ENCODE measurements around the gene MYOT. TPM values are rescaled to one million over a fixed set of nuclear protein-coding genes. Genes with fewer than 3 reads are reported as not detected.

The MYOT gene
- total and polyA plus RNA-seq, 10 of the 15 experiments (the other 5 are each of a cell fraction or from before 2014, with no cell fraction given): 0.15 to 1.5 (median 0.53) TPM; not detected in 5

- no peaks in the 10 kb centered on the region for H3K27me3 ChIP-seq (replicated peaks in 1 of 2; ENCODE audit: control insufficient read depth in 2 of 2, insufficient read depth in 2 of 2, low read length in 1 of 2)
- H3K27ac ChIP-seq (ENCODE audit: control insufficient read depth, insufficient read depth): no peak overlapping the region
- H3K4me2 ChIP-seq (ENCODE audit: control insufficient read depth, insufficient read depth): no peak overlapping the region
- H3K9me3 ChIP-seq (replicated peaks; ENCODE audit: control insufficient read depth, insufficient read depth, low read length): no peaks in the 10 kb centered on the region
- 0 out of 2 replicates have a peak, but pooled peaks cover 4% of the 10 kb centered on the region for H3K4me1 ChIP-seq (ENCODE audit: control insufficient read depth, insufficient read depth, low read length)
- DNase-seq (ENCODE audit: low read depth, low spot score): no peak
- H3K36me3 ChIP-seq (ENCODE audit: control insufficient read depth in 2 of 2, insufficient read depth in 2 of 2, low read length in 1 of 2): no peaks in the 10 kb centered on the region
- intact Hi-C loops (cut with micrococcal nuclease; ENCODE audit: unreplicated experiment) (no loop called here), in situ Hi-C loops (cut with MboI) (no loop called here)
- ATAC-seq: no peak
- BruUV-seq (replicated peaks): no TSS peak
- SMC1A ChIA-PET (ENCODE audit: uncharacterized antibody, unreplicated experiment): interaction anchor here (0.7 to 2.4 kb wide), 9 partner anchors 8 to 313 kb away, joined by 3 to 7 read pairs (median 3); no protein-coding TSS in a partner anchor
- no peak overlapping the region for H3K4me3 ChIP-seq
- RAD21 ChIA-PET (ENCODE audit: unreplicated experiment): interaction anchor here (1.3 to 1.5 kb wide), 2 partner anchors 50 to 52 kb away, joined by 3 to 4 read pairs; partner anchors contain the start of gene PKD2L2
- no peaks in the 10 kb centered on the region for H3K79me2 ChIP-seq (ENCODE audit: control insufficient read depth, insufficient read depth, low read length)
- CTCF ChIA-PET: interaction anchor here (0.7 to 1.3 kb wide), 5 partner anchors 19 to 231 kb away, joined by 3 to 6 read pairs (median 3); no protein-coding TSS in a partner anchor
- POLR2A ChIA-PET: interaction anchor here (0.6 to 1.0 kb wide), 2 partner anchors 51 to 431 kb away, joined by 3 read pairs; partner anchors contain the start of gene PKD2L2
- WGBS (ENCODE audit: insufficient coverage, insufficient replicate concordance, low lambda C conversion rate, missing lambda C conversion rate): 92% methylated on average over 2 of the region's 2 CpGs
- no peak for FAIRE-seq
- H4K20me1 ChIP-seq (ENCODE audit: control insufficient read depth, insufficient read depth): no peaks in the 10 kb centered on the region
- H2AFZ ChIP-seq (ENCODE audit: control insufficient read depth, low read depth, low read length): no peak overlapping the region
- no peak overlapping the region for H3K9ac ChIP-seq (ENCODE audit: control insufficient read depth, insufficient read depth, low read length)
- TF ChIP-seq SIX5 (IDR thresholded peaks at IDR 0.05; ENCODE audit: low read depth, low read length, severe bottlenecking) (no peak), MEF2A (IDR thresholded peaks at IDR 0.05; ENCODE audit: insufficient read depth, low read depth, low read length) (no peak), ETV6 (conservative IDR thresholded peaks at IDR 0.05 in 1 of 2, IDR thresholded peaks at IDR 0.05 in 1 of 2; ENCODE audit: borderline replicate concordance in 1 of 2, low read depth in 1 of 2) (no peak), HSF1 (IDR thresholded peaks at IDR 0.05; ENCODE audit: low read depth, low read length) (no peak), SIN3A (IDR thresholded peaks at IDR 0.05; ENCODE audit: low read depth, low read length) (no peak), ZZZ3 (IDR thresholded peaks at IDR 0.05; ENCODE audit: control insufficient read depth, insufficient read length, low read depth) (no peak), WRNIP1 (IDR thresholded peaks at IDR 0.05; ENCODE audit: borderline replicate concordance, low read depth, low read length) (no peak), IRF5 (IDR thresholded peaks at IDR 0.05; ENCODE audit: borderline replicate concordance) (no peak), RB1 (IDR thresholded peaks at IDR 0.05; ENCODE audit: borderline replicate concordance) (no peak), ZNF384 (IDR thresholded peaks at IDR 0.05; ENCODE audit: borderline replicate concordance, low read depth, low read length) (no peak), HDGF (IDR thresholded peaks at IDR 0.05) (no peak), STAT3 (IDR thresholded peaks at IDR 0.05; ENCODE audit: low read depth, low read length) (no peak), GABPA (IDR thresholded peaks at IDR 0.05; ENCODE audit: low read depth) (no peak), E2F8 (IDR thresholded peaks at IDR 0.05; ENCODE audit: low read depth, partially characterized antibody) (no peak)
- TF ChIP-seq, protein P1, sequence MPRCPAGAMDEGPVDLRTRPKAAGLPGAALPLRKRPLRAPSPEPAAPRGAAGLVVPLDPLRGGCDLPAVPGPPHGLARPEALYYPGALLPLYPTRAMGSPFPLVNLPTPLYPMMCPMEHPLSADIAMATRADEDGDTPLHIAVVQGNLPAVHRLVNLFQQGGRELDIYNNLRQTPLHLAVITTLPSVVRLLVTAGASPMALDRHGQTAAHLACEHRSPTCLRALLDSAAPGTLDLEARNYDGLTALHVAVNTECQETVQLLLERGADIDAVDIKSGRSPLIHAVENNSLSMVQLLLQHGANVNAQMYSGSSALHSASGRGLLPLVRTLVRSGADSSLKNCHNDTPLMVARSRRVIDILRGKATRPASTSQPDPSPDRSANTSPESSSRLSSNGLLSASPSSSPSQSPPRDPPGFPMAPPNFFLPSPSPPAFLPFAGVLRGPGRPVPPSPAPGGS (IDR thresholded peaks at IDR 0.05; ENCODE audit: borderline replicate concordance, insufficient read depth, low read depth, low read length, poor library complexity, severe bottlenecking): no peak
These were observed 29.9 kb upstream of the MYOT start for GRCh38 chr5:137837491-137838394.
